ENCODE measurements around the gene DTD2. TPM values are rescaled to one million over a fixed set of nuclear protein-coding genes. Genes with fewer than 3 reads are reported as not detected.
A peak's percentile ranks its signal among the peaks of the same experiment; 100 is the strongest.
"Not testable (repeated sequence)": the region's sequence is repeated elsewhere in the genome, so short reads cannot be mapped to it uniquely, and the experiment has no call there.

Gene DTD2
- 13.4 and 18.0 TPM in 2 replicates for total RNA-seq

DNA sequence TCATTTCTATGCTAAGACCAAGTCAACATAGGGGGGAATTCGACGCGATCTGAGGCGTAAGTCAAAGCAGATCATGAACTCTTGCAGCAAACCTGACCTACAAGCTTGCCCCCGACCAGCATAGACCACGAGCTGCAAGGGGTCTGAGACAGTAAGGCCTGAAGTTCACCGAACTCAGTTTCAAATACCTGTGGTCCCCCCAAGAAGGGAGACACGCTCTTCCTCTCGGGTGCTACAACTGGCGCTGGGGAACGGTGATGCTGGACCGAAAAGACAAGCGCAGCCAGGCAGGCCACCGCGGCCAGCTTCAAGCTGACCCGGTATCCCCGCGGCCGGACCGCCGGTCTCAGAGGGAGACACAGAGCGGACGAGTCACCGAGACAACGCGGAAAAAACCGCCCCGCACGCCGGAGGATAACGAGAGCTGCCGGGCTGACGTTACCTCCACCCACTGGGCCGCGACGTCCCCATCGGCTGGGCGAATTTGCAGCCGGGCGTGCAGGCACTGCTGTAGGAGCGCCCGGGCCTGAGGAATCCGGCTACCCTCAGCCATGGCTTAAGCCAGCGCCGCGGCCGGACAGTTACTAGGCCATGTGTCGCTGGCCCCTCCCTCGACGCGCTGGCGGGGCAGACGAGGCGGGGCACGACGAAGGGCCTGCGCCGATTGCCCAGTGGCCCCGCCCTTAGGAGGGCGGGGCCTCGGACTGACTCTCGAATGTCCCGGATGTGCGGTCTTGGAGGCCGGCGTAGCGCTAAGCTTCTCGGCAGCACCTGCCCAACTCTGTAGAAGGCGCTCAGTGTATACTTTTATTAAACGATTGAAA, at the start of gene DTD2:
Gene DTD2 (minus strand): TSS at position 666 of the 824 bp plus-strand sequence. CDS start 113 bp downstream, at position 553.
- peak; percentile 62 for DNase-seq (ENCODE audit: extremely low read depth, low read depth, low spot score)

DNA sequence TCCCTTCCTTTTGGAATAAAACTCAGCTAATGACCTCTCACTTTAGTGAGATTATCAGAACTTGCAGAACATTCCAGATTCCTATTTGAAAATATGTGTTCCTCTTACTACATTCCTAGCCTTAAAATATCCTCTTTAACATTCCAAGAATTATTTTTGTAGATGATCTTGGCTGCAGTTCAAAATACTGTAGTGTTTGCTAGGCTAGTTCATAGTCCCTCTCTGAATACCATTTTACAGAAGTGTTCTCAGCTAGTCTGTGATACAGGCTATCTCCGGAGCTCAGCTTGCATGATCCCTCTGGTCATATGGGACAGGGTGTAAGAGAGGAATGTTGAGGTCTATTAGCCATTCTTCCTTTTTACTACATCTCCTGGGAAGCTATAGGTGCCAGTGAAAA, 48.1 kb upstream of the DTD2 start:
- DNase-seq (ENCODE audit: extremely low read depth, low read depth, low spot score): no peak

GRCh38 chr14:31501870-31502269, 44.6 kb upstream of the DTD2 start:
- DNase-seq (ENCODE audit: extremely low read depth, low read depth, low spot score): no peak

GRCh38 chr14:31492759-31493498, 35.6 kb upstream of the DTD2 start:
- no peak for DNase-seq (ENCODE audit: extremely low read depth, low read depth, low spot score)

- DNase-seq (ENCODE audit: extremely low read depth, low read depth, low spot score): no peak
Observed at GRCh38 chr14:31489691-31490090, 32.4 kb upstream of the DTD2 start.

DNA sequence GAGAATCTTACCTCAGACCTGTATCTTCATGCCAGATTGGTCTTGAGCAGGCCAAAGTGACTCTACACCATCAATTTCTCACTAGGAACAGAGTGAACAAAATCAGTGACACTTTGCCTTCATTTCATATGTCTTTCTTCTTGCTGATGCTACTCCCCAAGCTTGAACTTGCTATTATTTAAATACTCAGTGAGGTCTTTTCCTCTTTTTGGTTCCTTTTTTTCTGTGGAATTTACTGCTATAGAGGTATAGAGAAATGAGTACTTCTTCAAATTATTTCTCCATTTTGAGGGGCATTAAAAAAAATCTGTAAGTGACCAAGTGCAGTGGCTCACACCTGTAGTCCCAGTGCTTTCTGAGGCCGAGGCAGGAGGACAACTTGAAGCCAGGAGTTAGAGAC, 30.6 kb upstream of the DTD2 start, which contains the start of gene GPR33:
Gene GPR33 (minus strand): TSS at position 154 of the 400 bp plus-strand sequence. CDS start 4,074 bp downstream, outside the sequence.
- DNase-seq (ENCODE audit: extremely low read depth, low read depth, low spot score): no peak

- no peak for DNase-seq (ENCODE audit: extremely low read depth, low read depth, low spot score)
Observed at GRCh38 chr14:31486764-31487163, 29.5 kb upstream of the DTD2 start.

GRCh38 chr14:31484754-31485153, 27.4 kb upstream of the DTD2 start:
- DNase-seq (ENCODE audit: extremely low read depth, low read depth, low spot score): no peak

DNA sequence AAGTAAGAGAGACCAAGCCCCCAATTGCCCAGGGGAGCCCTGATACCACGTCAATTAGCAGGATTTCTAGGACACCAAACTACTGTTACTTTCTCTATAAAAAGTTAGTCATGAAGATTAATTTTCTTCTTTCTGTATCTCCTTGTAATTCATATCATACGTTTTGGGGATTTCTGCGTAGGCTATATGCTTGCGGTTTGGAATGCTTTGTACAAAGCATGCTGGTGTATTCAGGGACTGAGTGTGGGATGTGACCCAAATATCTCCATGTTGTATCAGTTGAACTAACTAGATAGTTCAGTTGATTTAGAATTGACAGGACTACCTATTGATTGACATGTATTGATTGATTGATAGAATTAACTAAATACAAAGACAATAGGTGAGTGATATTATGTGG, 22.9 kb upstream of the DTD2 start:
- no peak for DNase-seq (ENCODE audit: extremely low read depth, low read depth, low spot score)

- no peak for DNase-seq (ENCODE audit: extremely low read depth, low read depth, low spot score)
Observed at GRCh38 chr14:31479027-31479426, 21.7 kb upstream of the DTD2 start.

DNA sequence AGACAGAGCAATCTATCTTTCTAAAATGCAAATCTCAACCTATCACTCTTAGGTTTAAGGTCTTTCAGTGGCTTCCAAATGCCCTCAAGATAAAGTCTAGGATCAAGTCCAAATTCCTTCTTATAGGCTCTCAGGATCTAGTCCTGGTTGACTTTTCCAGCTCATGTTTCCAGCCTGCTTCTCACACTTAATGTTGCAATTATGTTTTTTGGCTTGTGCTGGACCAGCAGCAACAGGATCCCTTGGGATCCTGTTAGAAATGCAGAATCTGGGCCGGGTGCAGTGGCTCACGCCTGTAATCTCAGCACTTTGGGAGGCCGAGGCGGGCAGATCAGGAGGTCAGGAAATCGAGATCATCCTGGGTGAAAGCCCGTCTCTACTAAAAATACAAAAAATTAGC, 19.9 kb upstream of the DTD2 start:
- no peak for DNase-seq (ENCODE audit: extremely low read depth, low read depth, low spot score)

DNA sequence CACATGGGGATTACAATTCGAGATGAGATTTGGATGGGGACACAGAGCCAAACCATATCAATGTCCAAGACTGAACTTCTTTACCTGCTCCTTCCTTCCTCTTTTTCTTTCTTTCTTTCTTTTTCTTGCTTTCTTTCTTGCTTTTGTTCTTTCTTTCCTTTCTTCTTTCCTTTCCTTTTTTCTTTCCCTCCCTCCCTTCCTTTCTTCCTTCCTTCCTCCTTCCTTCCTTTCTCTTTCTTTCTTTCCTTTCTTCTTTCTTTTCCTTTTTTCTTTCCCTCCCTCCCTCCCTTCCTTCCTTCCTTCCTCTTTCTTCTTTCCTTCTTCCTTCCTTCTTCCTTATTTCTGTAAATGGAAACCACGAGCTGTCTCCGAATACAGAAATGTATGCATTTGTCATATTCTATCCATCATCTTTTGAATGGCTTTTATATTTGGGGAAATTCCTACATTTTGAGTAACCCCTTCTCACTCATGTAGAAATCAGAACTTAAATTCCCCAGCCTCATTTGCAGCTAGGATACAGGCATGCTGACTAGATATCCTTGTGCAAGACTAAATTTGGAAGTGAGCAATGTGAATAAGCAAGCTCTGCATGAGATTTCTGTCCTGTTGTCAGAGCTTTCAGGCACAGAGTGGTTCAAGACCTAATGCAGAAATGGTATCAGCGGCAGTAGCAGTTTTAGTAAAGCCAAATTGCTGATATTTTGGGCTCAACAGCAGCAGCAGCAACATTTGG, 19.0 kb upstream of the DTD2 start:
- DNase-seq (ENCODE audit: extremely low read depth, low read depth, low spot score): no peak

GRCh38 chr14:31466554-31466953, 9.2 kb upstream of the DTD2 start:
- no peak for DNase-seq (ENCODE audit: extremely low read depth, low read depth, low spot score)

GRCh38 chr14:31465111-31465510, 7.8 kb upstream of the DTD2 start:
- DNase-seq (ENCODE audit: extremely low read depth, low read depth, low spot score): no peak

DNA sequence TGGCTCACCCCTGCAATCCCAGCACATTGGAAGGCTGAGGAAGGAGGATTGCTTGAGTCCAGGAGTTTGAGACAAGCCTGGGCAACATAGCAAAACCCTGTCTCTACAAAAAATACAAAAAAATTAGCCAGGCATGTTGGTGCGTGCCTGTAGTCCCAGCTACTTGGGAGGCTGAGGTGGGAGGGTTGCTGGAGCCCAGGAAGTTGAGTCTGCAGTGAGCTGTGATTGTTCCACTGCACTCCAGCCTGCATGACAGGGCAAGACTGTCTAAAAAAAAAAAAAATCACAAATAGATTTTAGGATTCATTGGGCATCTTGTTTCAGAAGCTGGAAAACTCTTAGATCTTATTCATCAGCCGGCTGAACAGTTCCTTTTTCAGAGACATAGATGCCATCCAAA, 5.1 kb upstream of the DTD2 start:
- DNase-seq (ENCODE audit: extremely low read depth, low read depth, low spot score): not testable (repeated sequence)

GRCh38 chr14:31461545-31461944, 4.2 kb upstream of the DTD2 start:
- no peak for DNase-seq (ENCODE audit: extremely low read depth, low read depth, low spot score)

- DNase-seq (ENCODE audit: extremely low read depth, low read depth, low spot score): no peak
Observed at GRCh38 chr14:31457665-31458659, 656 bp upstream of the DTD2 start.

- DNase-seq (ENCODE audit: extremely low read depth, low read depth, low spot score): peak; percentile 18
Observed at GRCh38 chr14:31449971-31450610, 7.2 kb downstream of the DTD2 start.

GRCh38 chr14:31449136-31449535, 8.2 kb downstream of the DTD2 start:
- DNase-seq (ENCODE audit: extremely low read depth, low read depth, low spot score): no peak

- no peak for DNase-seq (ENCODE audit: extremely low read depth, low read depth, low spot score)
Observed at GRCh38 chr14:31445703-31446102, 11.6 kb downstream of the DTD2 start.

All from glomerular endothelial cell (primary cell).